ENCODE results near the gene DENND4B.

GRCh38 chr1:153939476-153939875 lies 7.0 kb downstream of the DENND4B start:
- TF ChIP-seq CTCF (IDR thresholded peaks at IDR 0.05) (no peak), POLR2A (IDR thresholded peaks at IDR 0.05) (no peak)

Data from right lobe of liver (tissue), 4 donors.